HEK293 (cell line): Measurements from ENCODE around the gene TLR5.

Source experiments
- CTCF ChIA-PET: fragments of 350-600 bp; formaldehyde crosslinking; extraction: SDS; loops from one replicate; lab custom pipeline; 2021; ENCODE audit warnings: antibody characterized with exemption; lab: Yijun Ruan, JAX
- POLR2A ChIA-PET: fragments of 300-600 bp; formaldehyde crosslinking; extraction: SDS; loops from one replicate; lab custom pipeline; 2020; ENCODE audit warnings: antibody characterized with exemption, inconsistent platforms; lab: Yijun Ruan, JAX
- H3K27ac ChIP-seq: fragments of 200-500 bp; sonication (Bioruptor generic); 2 replicates; pipeline ENCODE4 v1.5.1; 2014; ENCODE audit warnings: low read depth, low read length, control low read depth, inconsistent platforms; ENCODE audit errors: extremely low read depth
- H3K36me3 ChIP-seq, 2 experiments: fragments of 200-500 bp in 1 of 2; sonication (Bioruptor generic) in 1 of 2; 1 replicate in 1 of 2; 2 replicates in 1 of 2; pipeline ENCODE4 v1.5.1; 2014 to 2017; ENCODE audit warnings: inconsistent platforms in 2 of 2, low read length in 2 of 2; ENCODE audit not compliant: control insufficient read depth in 2 of 2, insufficient read depth in 1 of 2
- H3K4me1 ChIP-seq: fragments of 200-500 bp; sonication (Bioruptor generic); 2 replicates; pipeline ENCODE4 v1.5.1; 2014; ENCODE audit warnings: mild to moderate bottlenecking, low read length, inconsistent platforms; ENCODE audit not compliant: control insufficient read depth, insufficient read depth
- H3K4me3 ChIP-seq: 2 replicates; pipeline ENCODE4 v1.5.1; 2011; ENCODE audit warnings: low read depth, mild to moderate bottlenecking, control low read depth, low read length, moderate library complexity
- H3K9me3 ChIP-seq: fragments of 200-500 bp; sonication (Bioruptor generic); 2 replicates; pipeline ENCODE4 v1.5.1; 2014; ENCODE audit warnings: low read depth, low read length, inconsistent platforms; ENCODE audit not compliant: control insufficient read depth, insufficient read depth
- MZF1 ChIP-seq: fragments of 450-650 bp; formaldehyde crosslinking; IDR thresholded peaks from 2 replicates; pipeline ENCODE4 v1.5.1; 2017; ENCODE audit warnings: missing biosample characterization, missing genetic modification characterization, borderline replicate concordance
- ZBTB20 ChIP-seq: fragments of 450-650 bp; formaldehyde crosslinking; IDR thresholded peaks from 2 replicates; pipeline ENCODE4 v1.5.1; 2016; ENCODE audit warnings: missing biosample characterization, missing genetic modification characterization
- ZBTB48 ChIP-seq: fragments of 450-650 bp; formaldehyde crosslinking; IDR thresholded peaks from 2 replicates; pipeline ENCODE4 v1.5.1; 2016; ENCODE audit warnings: missing biosample characterization, missing genetic modification characterization
- ZNF138 ChIP-seq: fragments of 450-650 bp; formaldehyde crosslinking; IDR thresholded peaks from 2 replicates; pipeline ENCODE4 v1.5.1; 2016; ENCODE audit warnings: missing biosample characterization, missing genetic modification characterization, borderline replicate concordance
- ZNF140 ChIP-seq: fragments of 450-650 bp; formaldehyde crosslinking; IDR thresholded peaks from 2 replicates; pipeline ENCODE4 v1.5.1; 2016; ENCODE audit warnings: missing biosample characterization, missing genetic modification characterization
- ZNF18 ChIP-seq: fragments of 450-650 bp; formaldehyde crosslinking; IDR thresholded peaks from 2 replicates; pipeline ENCODE4 v1.5.1; 2016; ENCODE audit warnings: missing biosample characterization, missing genetic modification characterization
- ZNF19 ChIP-seq: fragments of 450-650 bp; formaldehyde crosslinking; IDR thresholded peaks from 2 replicates; pipeline ENCODE4; 2016; ENCODE audit warnings: missing biosample characterization, missing genetic modification characterization, low read depth
- ZNF223 ChIP-seq: fragments of 450-650 bp; formaldehyde crosslinking; IDR thresholded peaks from 2 replicates; pipeline ENCODE4 v1.5.1; 2016; ENCODE audit warnings: missing biosample characterization, missing genetic modification characterization
- ZNF266 ChIP-seq: fragments of 450-650 bp; formaldehyde crosslinking; IDR thresholded peaks from 2 replicates; pipeline ENCODE4 v1.5.1; 2016; ENCODE audit warnings: missing biosample characterization, missing genetic modification characterization, low read depth
- ZNF292 ChIP-seq: fragments of 450-650 bp; formaldehyde crosslinking; IDR thresholded peaks from 2 replicates; pipeline ENCODE4 v1.5.1; 2016; ENCODE audit warnings: low read depth, missing biosample characterization, missing genetic modification characterization, borderline replicate concordance
- ZNF366 ChIP-seq: fragments of 450-650 bp; formaldehyde crosslinking; conservative IDR thresholded peaks from 2 replicates; pipeline ENCODE4 v1.5.1; 2016; ENCODE audit warnings: missing biosample characterization, missing genetic modification characterization
- ZNF398 ChIP-seq: fragments of 450-650 bp; formaldehyde crosslinking; IDR thresholded peaks from 2 replicates; pipeline ENCODE4 v1.5.1; 2017; ENCODE audit warnings: missing biosample characterization, missing genetic modification characterization
- ZNF433 ChIP-seq: fragments of 450-650 bp; formaldehyde crosslinking; IDR thresholded peaks from 2 replicates; pipeline ENCODE4 v1.5.1; 2016; ENCODE audit warnings: missing biosample characterization, missing genetic modification characterization, low read depth
- ZNF561 ChIP-seq: fragments of 450-650 bp; IDR thresholded peaks from 2 replicates; pipeline ENCODE4 v1.5.1; 2018; ENCODE audit warnings: missing biosample characterization, missing genetic modification characterization, borderline replicate concordance
- ZNF704 ChIP-seq: fragments of 450-650 bp; formaldehyde crosslinking; IDR thresholded peaks from 2 replicates; pipeline ENCODE4 v1.5.1; 2016; ENCODE audit warnings: missing biosample characterization, missing genetic modification characterization
- ZSCAN30 ChIP-seq: fragments of 450-650 bp; IDR thresholded peaks from 2 replicates; pipeline ENCODE4 v1.5.1; 2018; ENCODE audit warnings: missing biosample characterization, mild to moderate bottlenecking, missing genetic modification characterization, moderate library complexity
- ZXDB ChIP-seq: fragments of 450-650 bp; formaldehyde crosslinking; IDR thresholded peaks from 2 replicates; pipeline ENCODE4 v1.5.1; 2016; ENCODE audit warnings: missing biosample characterization, missing genetic modification characterization
- TF ChIP-seq, protein P1 (sequence below): fragments of 450-650 bp; formaldehyde crosslinking; conservative IDR thresholded peaks from 2 replicates; pipeline ENCODE4 v1.5.1; 2016; ENCODE audit warnings: low read depth, missing biosample characterization, missing genetic modification characterization
- TF ChIP-seq, protein P2 (sequence below): fragments of 450-650 bp; formaldehyde crosslinking; IDR thresholded peaks from 2 replicates; pipeline ENCODE4 v1.5.1; 2016; ENCODE audit warnings: missing biosample characterization, missing genetic modification characterization
- TF ChIP-seq, protein P3 (sequence below): fragments of 450-650 bp; formaldehyde crosslinking; optimal IDR thresholded peaks from 2 replicates; pipeline ENCODE3; 2016; ENCODE audit warnings: missing biosample characterization, mild to moderate bottlenecking, missing genetic modification characterization
- TF ChIP-seq, protein P4 (sequence below): fragments of 450-650 bp; formaldehyde crosslinking; IDR thresholded peaks from 2 replicates; pipeline ENCODE4 v1.5.1; 2016; ENCODE audit warnings: missing biosample characterization, missing genetic modification characterization, borderline replicate concordance

Gene TLR5

GRCh38 chr1:223186800-223187199, 43.8 kb upstream of the TLR5 start:
- H3K27ac ChIP-seq, result no peak overlapping the region
- H3K36me3 ChIP-seq, result no peaks in the 10 kb centered on the region
- H3K9me3 ChIP-seq, result no peaks in the 10 kb centered on the region
- no peaks in the 10 kb centered on the region for H3K4me1 ChIP-seq
- CTCF ChIA-PET, result interaction anchor here (0.7 to 1.2 kb wide), 2 partner anchors 11 to 15 kb away, joined by 3 read pairs; no protein-coding TSS in a partner anchor
- no peak overlapping the region for H3K4me3 ChIP-seq
- POLR2A ChIA-PET, result no interaction called here
- TF ChIP-seq ZNF138 (0 out of 2 replicates have a peak, but pooled peaks have one; percentile 73), ZNF266 (tag by site-specific recombination) (peak; percentile 87), ZNF18 (0 out of 2 replicates have a peak, but pooled peaks have one; percentile 29), ZNF398 (no peak), ZNF223 (peak; percentile 39; the same call in 1 of the 2 replicates), MZF1 (tag by site-specific recombination) (no peak; the same call in 1 of the 2 replicates), ZNF561 (tag by site-specific recombination) (no peak), ZNF433 (tag by site-specific recombination) (peak; percentile 96), ZNF292 (tag by site-specific recombination) (0 out of 2 replicates have a peak, but pooled peaks have one; percentile 10), ZNF366 (no peak), ZSCAN30 (no peak), ZBTB20 (tag by site-specific recombination) (no peak), ZNF140 (tag by site-specific recombination) (peak; percentile 89; the same call in 1 of the 2 replicates), ZNF704 (tag by site-specific recombination) (0 out of 2 replicates have a peak, but pooled peaks have one; percentile 59), ZNF19 (tag by site-specific recombination) (0 out of 2 replicates have a peak, but pooled peaks have one; percentile 67), ZXDB (tag by site-specific recombination) (peak; percentile 72), ZBTB48 (no peak)
- TF ChIP-seq, protein P1, sequence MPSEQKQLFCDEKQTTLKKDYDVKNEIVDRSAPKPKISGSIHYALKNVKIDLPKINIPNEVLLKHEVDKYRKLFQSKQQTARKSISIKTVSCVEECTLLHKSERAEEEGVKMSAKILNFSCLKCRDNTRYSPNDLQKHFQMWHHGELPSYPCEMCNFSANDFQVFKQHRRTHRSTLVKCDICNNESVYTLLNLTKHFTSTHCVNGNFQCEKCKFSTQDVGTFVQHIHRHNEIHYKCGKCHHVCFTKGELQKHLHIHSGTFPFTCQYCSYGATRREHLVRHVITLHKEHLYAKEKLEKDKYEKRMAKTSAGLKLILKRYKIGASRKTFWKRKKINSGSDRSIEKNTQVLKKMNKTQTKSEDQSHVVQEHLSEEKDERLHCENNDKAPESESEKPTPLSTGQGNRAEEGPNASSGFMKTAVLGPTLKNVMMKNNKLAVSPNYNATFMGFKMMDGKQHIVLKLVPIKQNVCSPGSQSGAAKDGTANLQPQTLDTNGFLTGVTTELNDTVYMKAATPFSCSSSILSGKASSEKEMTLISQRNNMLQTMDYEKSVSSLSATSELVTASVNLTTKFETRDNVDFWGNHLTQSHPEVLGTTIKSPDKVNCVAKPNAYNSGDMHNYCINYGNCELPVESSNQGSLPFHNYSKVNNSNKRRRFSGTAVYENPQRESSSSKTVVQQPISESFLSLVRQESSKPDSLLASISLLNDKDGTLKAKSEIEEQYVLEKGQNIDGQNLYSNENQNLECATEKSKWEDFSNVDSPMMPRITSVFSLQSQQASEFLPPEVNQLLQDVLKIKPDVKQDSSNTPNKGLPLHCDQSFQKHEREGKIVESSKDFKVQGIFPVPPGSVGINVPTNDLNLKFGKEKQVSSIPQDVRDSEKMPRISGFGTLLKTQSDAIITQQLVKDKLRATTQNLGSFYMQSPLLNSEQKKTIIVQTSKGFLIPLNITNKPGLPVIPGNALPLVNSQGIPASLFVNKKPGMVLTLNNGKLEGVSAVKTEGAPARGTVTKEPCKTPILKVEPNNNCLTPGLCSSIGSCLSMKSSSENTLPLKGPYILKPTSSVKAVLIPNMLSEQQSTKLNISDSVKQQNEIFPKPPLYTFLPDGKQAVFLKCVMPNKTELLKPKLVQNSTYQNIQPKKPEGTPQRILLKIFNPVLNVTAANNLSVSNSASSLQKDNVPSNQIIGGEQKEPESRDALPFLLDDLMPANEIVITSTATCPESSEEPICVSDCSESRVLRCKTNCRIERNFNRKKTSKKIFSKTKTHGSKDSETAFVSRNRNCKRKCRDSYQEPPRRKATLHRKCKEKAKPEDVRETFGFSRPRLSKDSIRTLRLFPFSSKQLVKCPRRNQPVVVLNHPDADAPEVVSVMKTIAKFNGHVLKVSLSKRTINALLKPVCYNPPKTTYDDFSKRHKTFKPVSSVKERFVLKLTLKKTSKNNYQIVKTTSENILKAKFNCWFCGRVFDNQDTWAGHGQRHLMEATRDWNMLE (tag by site-specific recombination), result peak; percentile 95
- TF ChIP-seq, protein P2, sequence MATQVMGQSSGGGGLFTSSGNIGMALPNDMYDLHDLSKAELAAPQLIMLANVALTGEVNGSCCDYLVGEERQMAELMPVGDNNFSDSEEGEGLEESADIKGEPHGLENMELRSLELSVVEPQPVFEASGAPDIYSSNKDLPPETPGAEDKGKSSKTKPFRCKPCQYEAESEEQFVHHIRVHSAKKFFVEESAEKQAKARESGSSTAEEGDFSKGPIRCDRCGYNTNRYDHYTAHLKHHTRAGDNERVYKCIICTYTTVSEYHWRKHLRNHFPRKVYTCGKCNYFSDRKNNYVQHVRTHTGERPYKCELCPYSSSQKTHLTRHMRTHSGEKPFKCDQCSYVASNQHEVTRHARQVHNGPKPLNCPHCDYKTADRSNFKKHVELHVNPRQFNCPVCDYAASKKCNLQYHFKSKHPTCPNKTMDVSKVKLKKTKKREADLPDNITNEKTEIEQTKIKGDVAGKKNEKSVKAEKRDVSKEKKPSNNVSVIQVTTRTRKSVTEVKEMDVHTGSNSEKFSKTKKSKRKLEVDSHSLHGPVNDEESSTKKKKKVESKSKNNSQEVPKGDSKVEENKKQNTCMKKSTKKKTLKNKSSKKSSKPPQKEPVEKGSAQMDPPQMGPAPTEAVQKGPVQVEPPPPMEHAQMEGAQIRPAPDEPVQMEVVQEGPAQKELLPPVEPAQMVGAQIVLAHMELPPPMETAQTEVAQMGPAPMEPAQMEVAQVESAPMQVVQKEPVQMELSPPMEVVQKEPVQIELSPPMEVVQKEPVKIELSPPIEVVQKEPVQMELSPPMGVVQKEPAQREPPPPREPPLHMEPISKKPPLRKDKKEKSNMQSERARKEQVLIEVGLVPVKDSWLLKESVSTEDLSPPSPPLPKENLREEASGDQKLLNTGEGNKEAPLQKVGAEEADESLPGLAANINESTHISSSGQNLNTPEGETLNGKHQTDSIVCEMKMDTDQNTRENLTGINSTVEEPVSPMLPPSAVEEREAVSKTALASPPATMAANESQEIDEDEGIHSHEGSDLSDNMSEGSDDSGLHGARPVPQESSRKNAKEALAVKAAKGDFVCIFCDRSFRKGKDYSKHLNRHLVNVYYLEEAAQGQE (tag by site-specific recombination), result peak; percentile 75
- TF ChIP-seq, protein P3, sequence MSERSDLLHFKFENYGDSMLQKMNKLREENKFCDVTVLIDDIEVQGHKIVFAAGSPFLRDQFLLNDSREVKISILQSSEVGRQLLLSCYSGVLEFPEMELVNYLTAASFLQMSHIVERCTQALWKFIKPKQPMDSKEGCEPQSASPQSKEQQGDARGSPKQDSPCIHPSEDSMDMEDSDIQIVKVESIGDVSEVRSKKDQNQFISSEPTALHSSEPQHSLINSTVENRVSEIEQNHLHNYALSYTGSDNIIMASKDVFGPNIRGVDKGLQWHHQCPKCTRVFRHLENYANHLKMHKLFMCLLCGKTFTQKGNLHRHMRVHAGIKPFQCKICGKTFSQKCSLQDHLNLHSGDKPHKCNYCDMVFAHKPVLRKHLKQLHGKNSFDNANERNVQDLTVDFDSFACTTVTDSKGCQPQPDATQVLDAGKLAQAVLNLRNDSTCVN (tag by site-specific recombination), result no peak
- TF ChIP-seq, protein P4, sequence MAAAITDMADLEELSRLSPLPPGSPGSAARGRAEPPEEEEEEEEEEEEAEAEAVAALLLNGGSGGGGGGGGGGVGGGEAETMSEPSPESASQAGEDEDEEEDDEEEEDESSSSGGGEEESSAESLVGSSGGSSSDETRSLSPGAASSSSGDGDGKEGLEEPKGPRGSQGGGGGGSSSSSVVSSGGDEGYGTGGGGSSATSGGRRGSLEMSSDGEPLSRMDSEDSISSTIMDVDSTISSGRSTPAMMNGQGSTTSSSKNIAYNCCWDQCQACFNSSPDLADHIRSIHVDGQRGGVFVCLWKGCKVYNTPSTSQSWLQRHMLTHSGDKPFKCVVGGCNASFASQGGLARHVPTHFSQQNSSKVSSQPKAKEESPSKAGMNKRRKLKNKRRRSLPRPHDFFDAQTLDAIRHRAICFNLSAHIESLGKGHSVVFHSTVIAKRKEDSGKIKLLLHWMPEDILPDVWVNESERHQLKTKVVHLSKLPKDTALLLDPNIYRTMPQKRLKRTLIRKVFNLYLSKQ (tag by site-specific recombination), result 0 out of 2 replicates have a peak, but pooled peaks have one; percentile 42
